ENCODE measurements around the gene OR2T3. TPM values are rescaled to one million over a fixed set of nuclear protein-coding genes. Genes with fewer than 3 reads are reported as not detected.
"Not testable (repeated sequence)": the region's sequence is repeated elsewhere in the genome, so short reads cannot be mapped to it uniquely, and the experiment has no call there.

OR2T3 gene
- not detected in 2 replicates for total RNA-seq (2012; rRNA removed)

- not testable (repeated sequence) for H3K27me3 ChIP-seq (ENCODE audit: control insufficient read depth, insufficient read depth, low read length); H3K4me3 ChIP-seq (ENCODE audit: low read length); H3K4me2 ChIP-seq (ENCODE audit: low read length); H3K9me3 ChIP-seq (replicated peaks; ENCODE audit: low read length); H3K36me3 ChIP-seq (ENCODE audit: insufficient read depth, low read length); H3K9ac ChIP-seq (ENCODE audit: low read depth, low read length); H3K4me1 ChIP-seq (ENCODE audit: control insufficient read depth, insufficient read depth, low read length)
These were observed at the start of gene OR2T3 for GRCh38 chr1:248473051-248473450. Gene OR2T3 (plus strand): TSS chr1:248473351. CDS start chr1:248473351, 0 bp downstream.

GRCh38 chr1:248427526-248428191, 45.5 kb upstream of the OR2T3 start:
- not testable (repeated sequence) for H3K27me3 ChIP-seq (ENCODE audit: control insufficient read depth, insufficient read depth, low read length); H3K36me3 ChIP-seq (ENCODE audit: insufficient read depth, low read length); H3K9ac ChIP-seq (ENCODE audit: low read depth, low read length); H3K9me3 ChIP-seq (replicated peaks; ENCODE audit: low read length); H3K4me1 ChIP-seq (ENCODE audit: control insufficient read depth, insufficient read depth, low read length); H3K4me3 ChIP-seq (ENCODE audit: low read length); H3K4me2 ChIP-seq (ENCODE audit: low read length)

- not testable (repeated sequence) for H3K36me3 ChIP-seq (ENCODE audit: insufficient read depth, low read length); H3K27me3 ChIP-seq (ENCODE audit: control insufficient read depth, insufficient read depth, low read length); H3K4me3 ChIP-seq (ENCODE audit: low read length); H3K9ac ChIP-seq (ENCODE audit: low read depth, low read length); H3K4me1 ChIP-seq (ENCODE audit: control insufficient read depth, insufficient read depth, low read length); H3K4me2 ChIP-seq (ENCODE audit: low read length); H3K9me3 ChIP-seq (replicated peaks; ENCODE audit: low read length)
These were observed 45.0 kb upstream of the OR2T3 start for GRCh38 chr1:248428192-248428533.

GRCh38 chr1:248431683-248432082, 41.5 kb upstream of the OR2T3 start:
- not testable (repeated sequence) for H3K4me3 ChIP-seq (ENCODE audit: low read length); H3K4me1 ChIP-seq (ENCODE audit: control insufficient read depth, insufficient read depth, low read length); H3K36me3 ChIP-seq (ENCODE audit: insufficient read depth, low read length); H3K9me3 ChIP-seq (replicated peaks; ENCODE audit: low read length); H3K4me2 ChIP-seq (ENCODE audit: low read length); H3K27me3 ChIP-seq (ENCODE audit: control insufficient read depth, insufficient read depth, low read length); H3K9ac ChIP-seq (ENCODE audit: low read depth, low read length)

- not testable (repeated sequence) for H3K4me2 ChIP-seq (ENCODE audit: low read length); H3K36me3 ChIP-seq (ENCODE audit: insufficient read depth, low read length); H3K9me3 ChIP-seq (replicated peaks; ENCODE audit: low read length); H3K4me1 ChIP-seq (ENCODE audit: control insufficient read depth, insufficient read depth, low read length); H3K27me3 ChIP-seq (ENCODE audit: control insufficient read depth, insufficient read depth, low read length); H3K4me3 ChIP-seq (ENCODE audit: low read length); H3K9ac ChIP-seq (ENCODE audit: low read depth, low read length)
These were observed 41.0 kb upstream of the OR2T3 start for GRCh38 chr1:248432201-248432600.

- H3K9me3 ChIP-seq (replicated peaks; ENCODE audit: low read length); H3K4me3 ChIP-seq (ENCODE audit: low read length); H3K4me2 ChIP-seq (ENCODE audit: low read length); H3K36me3 ChIP-seq (ENCODE audit: insufficient read depth, low read length); H3K4me1 ChIP-seq (ENCODE audit: control insufficient read depth, insufficient read depth, low read length); H3K9ac ChIP-seq (ENCODE audit: low read depth, low read length); H3K27me3 ChIP-seq (ENCODE audit: control insufficient read depth, insufficient read depth, low read length): not testable (repeated sequence)
These were observed 39.2 kb upstream of the OR2T3 start for GRCh38 chr1:248433811-248434415.

GRCh38 chr1:248434913-248435312, 38.2 kb upstream of the OR2T3 start:
- not testable (repeated sequence) for H3K4me2 ChIP-seq (ENCODE audit: low read length); H3K27me3 ChIP-seq (ENCODE audit: control insufficient read depth, insufficient read depth, low read length); H3K4me3 ChIP-seq (ENCODE audit: low read length); H3K4me1 ChIP-seq (ENCODE audit: control insufficient read depth, insufficient read depth, low read length); H3K36me3 ChIP-seq (ENCODE audit: insufficient read depth, low read length); H3K9me3 ChIP-seq (replicated peaks; ENCODE audit: low read length); H3K9ac ChIP-seq (ENCODE audit: low read depth, low read length)

- H3K36me3 ChIP-seq (ENCODE audit: insufficient read depth, low read length); H3K9me3 ChIP-seq (replicated peaks; ENCODE audit: low read length); H3K4me2 ChIP-seq (ENCODE audit: low read length); H3K27me3 ChIP-seq (ENCODE audit: control insufficient read depth, insufficient read depth, low read length); H3K4me1 ChIP-seq (ENCODE audit: control insufficient read depth, insufficient read depth, low read length); H3K9ac ChIP-seq (ENCODE audit: low read depth, low read length); H3K4me3 ChIP-seq (ENCODE audit: low read length): not testable (repeated sequence)
These were observed 36.8 kb upstream of the OR2T3 start for GRCh38 chr1:248436303-248436702.

- H3K4me3 ChIP-seq (ENCODE audit: low read length); H3K36me3 ChIP-seq (ENCODE audit: insufficient read depth, low read length); H3K4me2 ChIP-seq (ENCODE audit: low read length); H3K9me3 ChIP-seq (replicated peaks; ENCODE audit: low read length); H3K27me3 ChIP-seq (ENCODE audit: control insufficient read depth, insufficient read depth, low read length); H3K9ac ChIP-seq (ENCODE audit: low read depth, low read length); H3K4me1 ChIP-seq (ENCODE audit: control insufficient read depth, insufficient read depth, low read length): not testable (repeated sequence)
These were observed 34.5 kb upstream of the OR2T3 start for GRCh38 chr1:248438668-248439067.

GRCh38 chr1:248439283-248439682, 33.9 kb upstream of the OR2T3 start:
- H3K4me3 ChIP-seq (ENCODE audit: low read length); H3K9me3 ChIP-seq (replicated peaks; ENCODE audit: low read length): not testable (repeated sequence)

GRCh38 chr1:248442500-248443277, 30.5 kb upstream of the OR2T3 start:
- not testable (repeated sequence) for H3K9me3 ChIP-seq (replicated peaks; ENCODE audit: low read length); H3K4me3 ChIP-seq (ENCODE audit: low read length); H3K36me3 ChIP-seq (ENCODE audit: insufficient read depth, low read length); H3K27me3 ChIP-seq (ENCODE audit: control insufficient read depth, insufficient read depth, low read length); H3K4me2 ChIP-seq (ENCODE audit: low read length); H3K4me1 ChIP-seq (ENCODE audit: control insufficient read depth, insufficient read depth, low read length); H3K9ac ChIP-seq (ENCODE audit: low read depth, low read length)

More at GRCh38 chr1:248439283-248439682, 33.9 kb upstream of the OR2T3 start:
- not testable (repeated sequence) for H3K9ac ChIP-seq (ENCODE audit: low read depth, low read length); H3K4me2 ChIP-seq (ENCODE audit: low read length); H3K27me3 ChIP-seq (ENCODE audit: control insufficient read depth, insufficient read depth, low read length); H3K36me3 ChIP-seq (ENCODE audit: insufficient read depth, low read length); H3K4me1 ChIP-seq (ENCODE audit: control insufficient read depth, insufficient read depth, low read length)

- H3K9ac ChIP-seq (ENCODE audit: low read depth, low read length); H3K4me3 ChIP-seq (ENCODE audit: low read length); H3K4me1 ChIP-seq (ENCODE audit: control insufficient read depth, insufficient read depth, low read length); H3K27me3 ChIP-seq (ENCODE audit: control insufficient read depth, insufficient read depth, low read length); H3K36me3 ChIP-seq (ENCODE audit: insufficient read depth, low read length); H3K4me2 ChIP-seq (ENCODE audit: low read length); H3K9me3 ChIP-seq (replicated peaks; ENCODE audit: low read length): not testable (repeated sequence)
These were observed 28.5 kb upstream of the OR2T3 start for GRCh38 chr1:248444603-248445002.

Data from skeletal muscle satellite cell (primary cell).